ENCODE measurements around the gene OSMR.

GRCh38 chr5:38925154-38925925 is 79.5 kb downstream of the OSMR start:
- no peak for TF ChIP-seq CTCF (conservative IDR thresholded peaks at IDR 0.05)
- no peak for TF ChIP-seq ZFX (IDR thresholded peaks at IDR 0.05)

Data from C4-2B (cell line).